ENCODE measurements around the gene ANGPTL2.

GRCh38 chr9:127142931-127143464 lies 20.6 kb upstream of the ANGPTL2 start:
- TF ChIP-seq CTCF (IDR thresholded peaks at IDR 0.05) (no peak), POLR2A (IDR thresholded peaks at IDR 0.05) (no peak)

Measured in uterus (tissue), 2 donors.